ENCODE measurements around the gene LUC7L3. TPM values are rescaled to one million over a fixed set of nuclear protein-coding genes. Genes with fewer than 3 reads are reported as not detected.

LUC7L3 gene
- total and polyA plus RNA-seq, 2 of the 13 experiments (the other 11 are each of a cell fraction or from before 2014, with no cell fraction given): 108 to 120 TPM

- TF ChIP-seq, protein P1, sequence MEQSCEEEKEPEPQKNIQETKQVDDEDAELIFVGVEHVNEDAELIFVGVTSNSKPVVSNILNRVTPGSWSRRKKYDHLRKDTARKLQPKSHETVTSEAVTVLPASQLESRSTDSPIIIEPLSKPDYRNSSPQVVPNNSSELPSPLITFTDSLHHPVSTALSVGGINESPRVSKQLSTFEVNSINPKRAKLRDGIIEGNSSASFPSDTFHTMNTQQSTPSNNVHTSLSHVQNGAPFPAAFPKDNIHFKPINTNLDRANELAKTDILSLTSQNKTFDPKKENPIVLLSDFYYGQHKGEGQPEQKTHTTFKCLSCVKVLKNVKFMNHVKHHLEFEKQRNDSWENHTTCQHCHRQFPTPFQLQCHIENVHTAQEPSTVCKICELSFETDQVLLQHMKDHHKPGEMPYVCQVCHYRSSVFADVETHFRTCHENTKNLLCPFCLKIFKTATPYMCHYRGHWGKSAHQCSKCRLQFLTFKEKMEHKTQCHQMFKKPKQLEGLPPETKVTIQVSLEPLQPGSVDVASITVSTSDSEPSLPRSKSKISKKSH (CRISPR knock-in tag; IDR thresholded peaks at IDR 0.05; ENCODE audit: borderline replicate concordance): peak; percentile 85
- TF ChIP-seq ZNF142 (CRISPR knock-in tag; IDR thresholded peaks at IDR 0.05): peak; percentile 94
- TF ChIP-seq ZMYM2 (CRISPR knock-in tag; IDR thresholded peaks at IDR 0.05): no peak; the same call in 1 of the 2 replicates
- TF ChIP-seq ZNF792 (CRISPR knock-in tag; IDR thresholded peaks at IDR 0.05): peak; percentile 83
- no peak for TF ChIP-seq ZFYVE20 (CRISPR knock-in tag; IDR thresholded peaks at IDR 0.05; ENCODE audit: borderline replicate concordance, low read depth)
- TF ChIP-seq ZNF143 (CRISPR knock-in tag; IDR thresholded peaks at IDR 0.05): peak; percentile 95
- TF ChIP-seq ZNF839 (CRISPR knock-in tag; IDR thresholded peaks at IDR 0.05; ENCODE audit: borderline replicate concordance): peak; percentile 97
- peak; percentile 97 for TF ChIP-seq ZNF883 (CRISPR knock-in tag; IDR thresholded peaks at IDR 0.05; ENCODE audit: not compliant biosample characterization)
- TF ChIP-seq HOXD1 (CRISPR knock-in tag; IDR thresholded peaks at IDR 0.05): 0 out of 2 replicates have a peak, but pooled peaks have one; percentile 69
- TF ChIP-seq ZNF672 (CRISPR knock-in tag; IDR thresholded peaks at IDR 0.05): no peak
- TF ChIP-seq ZNF646 (CRISPR knock-in tag; IDR thresholded peaks at IDR 0.05): no peak; the same call in 1 of the 2 replicates
- 0 out of 2 replicates have a peak, but pooled peaks have one; percentile 14 for TF ChIP-seq ISX (CRISPR knock-in tag; conservative IDR thresholded peaks at IDR 0.05)
- TF ChIP-seq HCFC1 (IDR thresholded peaks at IDR 0.05; ENCODE audit: low read depth, low read length): peak; percentile 66
- no peak for TF ChIP-seq NONO (IDR thresholded peaks at IDR 0.05)
- peak; percentile 93 for TF ChIP-seq NONO (CRISPR knock-in tag; conservative IDR thresholded peaks at IDR 0.05)
- TF ChIP-seq CEBPG (CRISPR knock-in tag; IDR thresholded peaks at IDR 0.05): no peak
These were observed at the start of gene LUC7L3 (continued) for GRCh38 chr17:50719144-50719923.
